ENCODE results near the gene FANCI.
"Not testable (repeated sequence)": the region's sequence is repeated elsewhere in the genome, so short reads cannot be mapped to it uniquely, and the experiment has no call there.

FANCI gene

GRCh38 chr15:89209057-89209456, 34.7 kb upstream of the FANCI start:
- no peak overlapping the region for H3K27ac Mint-ChIP-seq
- DNase-seq (ENCODE audit: low spot score in 2 of 2): no peak
- no peaks in the 10 kb centered on the region for H3K36me3 Mint-ChIP-seq
- H3K9me3 Mint-ChIP-seq: no peaks in the 10 kb centered on the region
- no peak overlapping the region for H3K4me3 Mint-ChIP-seq
- peaks cover 24% of the 10 kb centered on the region for H3K4me1 Mint-ChIP-seq
- ATAC-seq: no peak

- H3K4me3 Mint-ChIP-seq: no peak overlapping the region
- H3K27ac Mint-ChIP-seq: no peak overlapping the region
- no peak for ATAC-seq
- DNase-seq (ENCODE audit: low spot score in 2 of 2): no peak
- peaks cover 5% of the 10 kb centered on the region for H3K4me1 Mint-ChIP-seq
- no peaks in the 10 kb centered on the region for H3K36me3 Mint-ChIP-seq
- no peaks in the 10 kb centered on the region for H3K9me3 Mint-ChIP-seq
Measured at GRCh38 chr15:89211678-89212170, 32.1 kb upstream of the FANCI start.

GRCh38 chr15:89215627-89216026, 28.2 kb upstream of the FANCI start:
- no peak for DNase-seq (ENCODE audit: low spot score in 2 of 2)
- Mint-ChIP-seq H3K4me1 (no peaks in the 10 kb centered on the region), H3K9me3 (no peaks in the 10 kb centered on the region), H3K4me3 (no peak overlapping the region), H3K27ac (no peak overlapping the region), H3K36me3 (no peaks in the 10 kb centered on the region)
- ATAC-seq: peak; percentile 36

GRCh38 chr15:89217031-89217430, 26.7 kb upstream of the FANCI start:
- no peak for DNase-seq (ENCODE audit: low spot score in 2 of 2)
- H3K27ac Mint-ChIP-seq: no peak overlapping the region
- no peak overlapping the region for H3K4me3 Mint-ChIP-seq

GRCh38 chr15:89217686-89218376, 25.9 kb upstream of the FANCI start:
- Mint-ChIP-seq H3K9me3 (no peaks in the 10 kb centered on the region), H3K36me3 (no peaks in the 10 kb centered on the region)

More at GRCh38 chr15:89217031-89217430, 26.7 kb upstream of the FANCI start:
- Mint-ChIP-seq H3K9me3 (no peaks in the 10 kb centered on the region), H3K36me3 (no peaks in the 10 kb centered on the region), H3K4me1 (no peaks in the 10 kb centered on the region)
- ATAC-seq: no peak

GRCh38 chr15:89218531-89218930, 25.2 kb upstream of the FANCI start:
- DNase-seq (ENCODE audit: low spot score in 2 of 2) (no peak), ATAC-seq (no peak)
- Mint-ChIP-seq H3K4me1 (no peaks in the 10 kb centered on the region), H3K36me3 (no peaks in the 10 kb centered on the region), H3K4me3 (no peak overlapping the region), H3K9me3 (no peaks in the 10 kb centered on the region), H3K27ac (no peak overlapping the region)

More at GRCh38 chr15:89217686-89218376, 25.9 kb upstream of the FANCI start:
- no peak overlapping the region for H3K27ac Mint-ChIP-seq
- H3K4me1 Mint-ChIP-seq: no peaks in the 10 kb centered on the region
- ATAC-seq (no peak), DNase-seq (ENCODE audit: low spot score in 2 of 2) (no peak)
- H3K4me3 Mint-ChIP-seq: no peak overlapping the region

GRCh38 chr15:89221543-89221942, 22.2 kb upstream of the FANCI start, which contains the start of gene RLBP1:
RLBP1 (minus strand) TSS chr15:89221579; CDS start chr15:89218975, 2,604 bp downstream.
- DNase-seq (ENCODE audit: low spot score in 2 of 2) (no peak), ATAC-seq (no peak)
- Mint-ChIP-seq H3K36me3 (no peaks in the 10 kb centered on the region), H3K4me1 (no peaks in the 10 kb centered on the region), H3K27ac (no peak within 1 kb of the TSS), H3K4me3 (no peak within 1 kb of the TSS), H3K9me3 (no peaks in the 10 kb centered on the region)

- DNase-seq (ENCODE audit: low spot score in 2 of 2) (no peak), ATAC-seq (no peak)
- H3K36me3 Mint-ChIP-seq: no peaks in the 10 kb centered on the region
- H3K27ac Mint-ChIP-seq: no peak overlapping the region
- H3K4me3 Mint-ChIP-seq: no peak overlapping the region
- H3K4me1 Mint-ChIP-seq: peaks cover 4% of the 10 kb centered on the region
- H3K9me3 Mint-ChIP-seq: no peaks in the 10 kb centered on the region
Measured at GRCh38 chr15:89225588-89225987, 18.2 kb upstream of the FANCI start.

- H3K27ac Mint-ChIP-seq: no peak overlapping the region
- no peak overlapping the region for H3K4me3 Mint-ChIP-seq
- peaks cover 7% of the 10 kb centered on the region for H3K4me1 Mint-ChIP-seq
- H3K9me3 Mint-ChIP-seq: no peaks in the 10 kb centered on the region
- ATAC-seq (no peak), DNase-seq (ENCODE audit: low spot score in 2 of 2) (no peak)
- H3K36me3 Mint-ChIP-seq: no peaks in the 10 kb centered on the region
Measured at GRCh38 chr15:89226359-89227221, 17.2 kb upstream of the FANCI start.

- DNase-seq (ENCODE audit: low spot score in 2 of 2): no peak
- Mint-ChIP-seq H3K4me3 (no peak overlapping the region), H3K4me1 (peaks cover 7% of the 10 kb centered on the region), H3K27ac (no peak overlapping the region), H3K9me3 (no peaks in the 10 kb centered on the region), H3K36me3 (no peaks in the 10 kb centered on the region)
- ATAC-seq: no peak
Measured at GRCh38 chr15:89227425-89227824, 16.4 kb upstream of the FANCI start.

GRCh38 chr15:89230277-89230676, 13.5 kb upstream of the FANCI start:
- H3K4me1 Mint-ChIP-seq: peaks cover 7% of the 10 kb centered on the region

GRCh38 chr15:89231832-89232231, 11.9 kb upstream of the FANCI start:
- no peak overlapping the region for H3K4me3 Mint-ChIP-seq
- no peak overlapping the region for H3K27ac Mint-ChIP-seq
- H3K9me3 Mint-ChIP-seq: no peaks in the 10 kb centered on the region
- no peak for DNase-seq (ENCODE audit: low spot score in 2 of 2)
- H3K4me1 Mint-ChIP-seq: peaks cover 7% of the 10 kb centered on the region
- no peak for ATAC-seq
- H3K36me3 Mint-ChIP-seq: no peaks in the 10 kb centered on the region

More at GRCh38 chr15:89230277-89230676, 13.5 kb upstream of the FANCI start:
- Mint-ChIP-seq H3K27ac (peak overlapping the region; percentile 27), H3K4me3 (no peak overlapping the region), H3K9me3 (no peaks in the 10 kb centered on the region), H3K36me3 (no peaks in the 10 kb centered on the region)
- DNase-seq (ENCODE audit: low spot score in 2 of 2) (no peak), ATAC-seq (no peak)

- DNase-seq (ENCODE audit: low spot score in 2 of 2): peak in 1 of 2 donors; percentile 30
- not testable (repeated sequence) for H3K27ac Mint-ChIP-seq, ATAC-seq, H3K4me3 Mint-ChIP-seq, H3K9me3 Mint-ChIP-seq
- Mint-ChIP-seq H3K4me1 (peaks cover 23% of the 10 kb centered on the region), H3K36me3 (peaks cover 13% of the 10 kb centered on the region)
Measured at GRCh38 chr15:89239883-89240810, 3.6 kb upstream of the FANCI start.

- peak in 1 of 2 donors; percentile 54 for DNase-seq (ENCODE audit: low spot score in 2 of 2)
- Mint-ChIP-seq H3K36me3 (peaks cover 43% of the 10 kb centered on the region), H3K4me3 (peak overlapping the region; percentile 95), H3K9me3 (no peaks in the 10 kb centered on the region), H3K27ac (peak overlapping the region; percentile 94), H3K4me1 (peaks cover 38% of the 10 kb centered on the region)
- ATAC-seq: no peak
Measured at GRCh38 chr15:89243046-89243690, 611 bp upstream of the FANCI start.

Data from stimulated activated effector memory CD8-positive, alpha-beta T cell treated with anti-CD3 and anti-CD28 coated beads, Interleukin-12 subunit alpha, Interleukin-12 subunit beta, amount 100 ng/mL, for 72 hours (primary cell).